IPS-18c (cell line): ENCODE data around the gene LSR.
"Not testable (repeated sequence)": the region's sequence is repeated elsewhere in the genome, so short reads cannot be mapped to it uniquely, and the experiment has no call there.

Source experiments
- H3K4me3 ChIP-seq: 2 replicates; pipeline ENCODE4 v1.7.0; 2013; ENCODE audit warnings: low read depth, mild to moderate bottlenecking, low read length, moderate library complexity; ENCODE audit not compliant: insufficient read depth
- H3K9me3 ChIP-seq: one replicate; pipeline ENCODE4 v1.6.1; 2013; ENCODE audit warnings: mild to moderate bottlenecking, low read length, moderate library complexity; ENCODE audit not compliant: control insufficient read depth, insufficient read depth

The LSR gene

GRCh38 chr19:35231956-35232645, 16.7 kb upstream of the LSR start:
- Histone ChIP-seq H3K9me3 (no peaks in the 10 kb centered on the region), H3K4me3 (no peak overlapping the region)

- no peak overlapping the region for H3K4me3 ChIP-seq
- H3K9me3 ChIP-seq = no peaks in the 10 kb centered on the region
These were observed 15.9 kb upstream of the LSR start for GRCh38 chr19:35232912-35233311.

- no peak overlapping the region for H3K4me3 ChIP-seq
- H3K9me3 ChIP-seq = no peaks in the 10 kb centered on the region
These were observed 12.0 kb upstream of the LSR start for GRCh38 chr19:35236638-35237400.

- H3K9me3 ChIP-seq, H3K4me3 ChIP-seq: not testable (repeated sequence)
These were observed 9.2 kb upstream of the LSR start for GRCh38 chr19:35239597-35239996.

GRCh38 chr19:35240327-35240726, 8.5 kb upstream of the LSR start:
- Histone ChIP-seq H3K9me3 (no peaks in the 10 kb centered on the region), H3K4me3 (no peak overlapping the region)

GRCh38 chr19:35241417-35241816, 7.4 kb upstream of the LSR start:
- Histone ChIP-seq H3K9me3 (no peaks in the 10 kb centered on the region), H3K4me3 (no peak overlapping the region)

GRCh38 chr19:35246466-35247092, 2.2 kb upstream of the LSR start:
- no peak overlapping the region for H3K4me3 ChIP-seq
- H3K9me3 ChIP-seq = no peaks in the 10 kb centered on the region

- Histone ChIP-seq H3K4me3 (peak overlapping the region; percentile 85), H3K9me3 (no peaks in the 10 kb centered on the region)
These were observed 1.1 kb upstream of the LSR start for GRCh38 chr19:35247526-35248309.

- Histone ChIP-seq H3K4me3 (peak overlapping the region; percentile 85), H3K9me3 (no peaks in the 10 kb centered on the region)
These were observed 495 bp downstream of the LSR start for GRCh38 chr19:35249146-35249847.

- Histone ChIP-seq H3K9me3 (no peaks in the 10 kb centered on the region), H3K4me3 (peak overlapping the region; percentile 85)
These were observed 1.3 kb downstream of the LSR start for GRCh38 chr19:35249848-35250711.

- Histone ChIP-seq H3K4me3 (no peak overlapping the region), H3K9me3 (no peaks in the 10 kb centered on the region)
These were observed 2.7 kb downstream of the LSR start for GRCh38 chr19:35251456-35251855.

GRCh38 chr19:35253316-35254286, 4.8 kb downstream of the LSR start:
- H3K9me3 ChIP-seq = no peaks in the 10 kb centered on the region

GRCh38 chr19:35254341-35255297, 5.8 kb downstream of the LSR start:
- H3K9me3 ChIP-seq = no peaks in the 10 kb centered on the region
- no peak overlapping the region for H3K4me3 ChIP-seq

More at GRCh38 chr19:35253316-35254286, 4.8 kb downstream of the LSR start:
- no peak overlapping the region for H3K4me3 ChIP-seq

- no peaks in the 10 kb centered on the region for H3K9me3 ChIP-seq
- no peak overlapping the region for H3K4me3 ChIP-seq
These were observed 7.8 kb downstream of the LSR start for GRCh38 chr19:35256566-35256965.
